Stimulated activated CD8-positive, alpha-beta memory T cell treated with anti-CD3 and anti-CD28 coated beads, Interleukin-2, amount 100 ng/mL, for 48 hours (primary cell): ENCODE data around the gene CCDC157.
"Not testable (repeated sequence)": the region's sequence is repeated elsewhere in the genome, so short reads cannot be mapped to it uniquely, and the experiment has no call there.

ENCODE experiments used
- DNase-seq, 2 donors: peaks; one replicate each; pipeline ENCODE4 v3.0.0-alpha.2; 2020; ENCODE audit warnings: low read depth in 2 of 2

The CCDC157 gene

GRCh38 chr22:30390974-30391691 lies 34.3 kb downstream of the CCDC157 start:
- peak; percentile 55 to 74 for DNase-seq

GRCh38 chr22:30392661-30393321 lies 36.0 kb downstream of the CCDC157 start:
- DNase-seq, result no peak

GRCh38 chr22:30393322-30393680 lies 36.5 kb downstream of the CCDC157 start:
- DNase-seq, result no peak

GRCh38 chr22:30393885-30394284 lies 37.1 kb downstream of the CCDC157 start:
- DNase-seq, result no peak

- DNase-seq, result peak; percentile 53 to 60
Observed at GRCh38 chr22:30396871-30397655, 40.3 kb downstream of the CCDC157 start, which contains the start of gene SEC14L2. Gene SEC14L2 (plus strand): TSS chr22:30397018. CDS start chr22:30397117, 99 bp downstream.

GRCh38 chr22:30397656-30398635 lies 41.1 kb downstream of the CCDC157 start:
- DNase-seq, result no peak

GRCh38 chr22:30398685-30399680 lies 42.2 kb downstream of the CCDC157 start:
- no peak for DNase-seq

- DNase-seq, result no peak
Observed at GRCh38 chr22:30399718-30400117, 42.9 kb downstream of the CCDC157 start.

- no peak for DNase-seq
Observed at GRCh38 chr22:30400159-30400558, 43.4 kb downstream of the CCDC157 start.

- not testable (repeated sequence) for DNase-seq
Observed at GRCh38 chr22:30401024-30401423, 44.2 kb downstream of the CCDC157 start.

- DNase-seq, result no peak
Observed at GRCh38 chr22:30402028-30402765, 45.4 kb downstream of the CCDC157 start.

GRCh38 chr22:30402766-30403104 lies 45.9 kb downstream of the CCDC157 start:
- DNase-seq, result not testable (repeated sequence)

- no peak for DNase-seq
Observed at GRCh38 chr22:30404307-30404706, 47.5 kb downstream of the CCDC157 start.

GRCh38 chr22:30405731-30406130 lies 48.9 kb downstream of the CCDC157 start:
- DNase-seq, result no peak

- DNase-seq, result no peak
Observed at GRCh38 chr22:30406400-30406799, 49.6 kb downstream of the CCDC157 start.

- DNase-seq, result no peak
Observed at GRCh38 chr22:30408388-30409102, 51.7 kb downstream of the CCDC157 start.

- no peak for DNase-seq
Observed at GRCh38 chr22:30411780-30412179, 55.0 kb downstream of the CCDC157 start.

- no peak for DNase-seq
Observed at GRCh38 chr22:30413001-30413400, 56.2 kb downstream of the CCDC157 start.
